ENCODE results near the gene UROS. TPM values are rescaled to one million over a fixed set of nuclear protein-coding genes. Genes with fewer than 3 reads are reported as not detected.

Gene UROS
- total and polyA plus RNA-seq, 2 of the 4 experiments (the other 2 are of a cell fraction), result 48.7 to 56.5 TPM

GRCh38 chr10:125850766-125851731, 28.0 kb upstream of the UROS start (continued):
- TF ChIP-seq RFX5 (IDR thresholded peaks at IDR 0.05; ENCODE audit: low read depth, low read length), result no peak

GRCh38 chr10:125849448-125849847, 26.4 kb upstream of the UROS start:
- Histone ChIP-seq H4K5ac (ENCODE audit: low read depth, low read length) (no peak overlapping the region), H3K14ac (replicated peaks; ENCODE audit: low read depth, low read length) (no peak overlapping the region), H2BK20ac (ENCODE audit: low read depth, low read length) (no peak overlapping the region), H3K4me3 (ENCODE audit: insufficient read depth, low read depth, low read length) (no peak overlapping the region), H3K9me1 (ENCODE audit: insufficient read depth, low read length) (peaks cover 3% of the 10 kb centered on the region; the same call in 1 of the 2 replicates), H3K9ac (ENCODE audit: low read depth, low read length) (no peak overlapping the region), H4K91ac (ENCODE audit: insufficient read depth, low read depth, low read length) (no peak overlapping the region), H3K23ac (ENCODE audit: low read depth, low read length) (no peak overlapping the region), H3K27me3 (ENCODE audit: control insufficient read depth, insufficient read depth, low read length) (no peaks in the 10 kb centered on the region), H3K18ac (ENCODE audit: low read depth, low read length) (no peak overlapping the region), H3K27ac (ENCODE audit: insufficient read depth, low read length) (no peak overlapping the region), H4K8ac (ENCODE audit: low read depth in 2 of 2, low read length in 2 of 2) (no peak overlapping the region), H3K9me3 (ENCODE audit: control insufficient read depth, insufficient read depth, low read length) (no peaks in the 10 kb centered on the region), H4K20me1 (ENCODE audit: insufficient read depth, low read length) (no peaks in the 10 kb centered on the region), H2BK15ac (ENCODE audit: low read depth, low read length) (no peak overlapping the region), H2AK5ac (ENCODE audit: low read depth, low read length) (no peak overlapping the region), H3K4ac (ENCODE audit: low read depth, low read length) (no peak overlapping the region), H2BK5ac (ENCODE audit: low read depth, low read length, poor library complexity, severe bottlenecking) (no peak overlapping the region), H3K4me2 (ENCODE audit: low read depth, low read length) (no peak overlapping the region), H3K4me1 (ENCODE audit: control insufficient read depth, insufficient read depth, low read length) (no peaks in the 10 kb centered on the region), H2BK120ac (ENCODE audit: low read depth, low read length) (no peak overlapping the region), H2AK9ac (replicated peaks; ENCODE audit: low read depth, low read length, poor library complexity) (no peak overlapping the region), H3K36me3 (ENCODE audit: control insufficient read depth, insufficient read depth, low read length) (peaks cover 39% of the 10 kb centered on the region), H2AFZ (replicated peaks; ENCODE audit: low read length, poor library complexity) (no peak overlapping the region), H3K56ac (ENCODE audit: extremely low read depth, insufficient read depth, low read length) (no peak overlapping the region), H3K79me1 (ENCODE audit: low read depth in 1 of 2, low read length in 2 of 2) (no peaks in the 10 kb centered on the region; a peak in 1 of 4 replicates)
- no TSS peak for BruUV-seq (replicated peaks)
- WGBS, 2 experiments (ENCODE audit: extremely low coverage in 2 of 2, insufficient read length in 1 of 2), result no CpG with 5 or more reads among the region's 7 CpGs
- POLR2A ChIA-PET (ENCODE audit: unreplicated experiment), result no interaction called here
- no peak for DNase-seq
- intact Hi-C loops (cut with micrococcal nuclease) (no loop called here), in situ Hi-C loops (cut with MboI; ENCODE audit: low sequenced_read_pairs) (no loop called here), dilution Hi-C loops (cut with HindIII; ENCODE audit: low sequenced_read_pairs, unreplicated experiment) (no loop called here)
- ATAC-seq (ENCODE audit: low read depth), result no peak
- CTCF ChIA-PET, result no interaction called here
- TF ChIP-seq RFX5 (IDR thresholded peaks at IDR 0.05; ENCODE audit: low read depth, low read length), result no peak
- TF ChIP-seq CTCF (conservative IDR thresholded peaks at IDR 0.05; ENCODE audit: low read depth, low read length), result no peak
- TF ChIP-seq SMC3 (IDR thresholded peaks at IDR 0.05; ENCODE audit: low read depth, low read length), result no peak
- TF ChIP-seq FOS (IDR thresholded peaks at IDR 0.05; ENCODE audit: low read depth, low read length), result no peak
- no peak for TF ChIP-seq NFE2L2 (IDR thresholded peaks at IDR 0.05; ENCODE audit: low read depth, low read length)
- TF ChIP-seq ELK1 (IDR thresholded peaks at IDR 0.05; ENCODE audit: borderline replicate concordance, low read depth, low read length), result no peak
- no peak for TF ChIP-seq MAZ (IDR thresholded peaks at IDR 0.05; ENCODE audit: borderline replicate concordance, low read depth, low read length)
- TF ChIP-seq BHLHE40 (IDR thresholded peaks at IDR 0.05; ENCODE audit: low read depth, low read length), result no peak
- TF ChIP-seq CEBPB (IDR thresholded peaks at IDR 0.05; ENCODE audit: low read depth, low read length), result no peak
- TF ChIP-seq CHD1 (IDR thresholded peaks at IDR 0.05; ENCODE audit: low read depth, low read length), result no peak
- no peak for TF ChIP-seq MAFK (IDR thresholded peaks at IDR 0.05; ENCODE audit: low read depth, low read length)
- TF ChIP-seq USF2 (IDR thresholded peaks at IDR 0.05; ENCODE audit: low read depth, low read length), result no peak

Measured in IMR-90 (cell line).